GM19468 (cell line): ENCODE data around the gene SEBOX.
"Not testable (repeated sequence)": the region's sequence is repeated elsewhere in the genome, so short reads cannot be mapped to it uniquely, and the experiment has no call there.

Experiments
- ATAC-seq: cut with Tn5 transposase; IDR thresholded peaks from one replicate; pipeline ENCODE4 v1.9.1; 2021; ENCODE audit warnings: mild to moderate bottlenecking, moderate library complexity, moderate number of reproducible peaks; ENCODE audit not compliant: unreplicated experiment; ENCODE audit errors: extremely low read depth

The SEBOX gene

GRCh38 chr17:28343491-28343932, 21.5 kb downstream of the SEBOX start:
- no peak for ATAC-seq

DNA sequence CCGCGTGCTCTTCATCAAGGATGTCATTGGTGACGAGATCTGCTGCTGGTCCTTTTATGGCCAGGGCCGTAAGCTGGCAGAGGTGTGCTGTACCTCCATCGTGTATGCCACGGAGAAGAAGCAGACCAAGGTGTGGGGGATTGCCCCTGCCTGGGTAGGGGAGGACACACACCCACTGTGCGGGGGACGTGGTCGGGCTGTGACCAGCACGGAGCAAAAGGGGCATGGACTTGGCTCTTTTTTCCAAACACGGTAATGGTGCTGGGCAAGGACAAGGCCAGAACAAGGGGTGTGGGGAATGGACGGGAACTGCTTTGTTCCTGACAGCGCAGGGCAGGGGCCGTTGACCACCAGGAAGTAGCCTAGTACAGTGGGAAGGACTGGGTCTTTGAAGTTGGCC, 22.7 kb downstream of the SEBOX start:
- ATAC-seq: no peak

GRCh38 chr17:28341516-28341915, 23.5 kb downstream of the SEBOX start:
- ATAC-seq: no peak

GRCh38 chr17:28340374-28340773, 24.6 kb downstream of the SEBOX start:
- ATAC-seq: no peak

DNA sequence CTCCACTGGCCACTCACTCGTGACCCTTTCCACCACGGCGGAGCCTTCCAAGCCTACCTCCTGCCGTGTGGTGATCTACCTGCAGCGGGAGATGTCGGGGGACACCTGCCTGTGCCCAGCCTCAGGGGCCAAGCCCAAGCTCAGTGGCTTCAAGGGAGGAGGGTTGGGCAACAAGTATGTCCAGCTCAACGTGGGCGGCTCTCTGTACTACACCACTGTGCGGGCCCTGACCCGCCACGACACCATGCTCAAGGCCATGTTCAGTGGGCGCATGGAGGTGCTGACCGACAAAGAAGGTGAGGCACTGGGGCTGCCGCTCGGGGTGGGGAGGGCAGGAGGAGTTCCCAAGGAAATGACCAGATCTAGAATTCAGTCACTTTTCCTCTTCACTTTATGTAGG, 25.6 kb downstream of the SEBOX start:
- no peak for ATAC-seq

DNA sequence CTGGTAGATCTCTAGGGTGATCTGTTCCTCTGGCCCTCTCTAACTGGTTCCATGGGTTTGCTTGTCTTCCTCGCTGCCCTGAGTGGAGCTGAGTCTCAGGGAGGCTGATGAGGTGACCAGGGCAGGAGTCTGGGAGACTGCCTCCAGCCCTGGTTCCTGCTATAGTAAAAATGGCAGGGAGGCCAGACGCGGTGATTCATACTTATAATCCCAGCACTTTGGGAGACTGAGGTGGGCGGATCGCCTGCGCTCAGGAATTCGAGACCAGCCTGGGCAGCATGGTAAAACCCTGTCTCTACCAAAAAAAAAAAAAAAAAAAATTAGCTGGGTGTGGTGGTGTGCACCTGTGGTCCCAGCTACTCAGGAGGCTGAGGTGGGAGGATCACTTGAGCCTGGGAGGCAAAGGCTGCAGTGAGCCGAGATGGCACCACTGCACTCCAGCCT, 26.2 kb downstream of the SEBOX start:
- not testable (repeated sequence) for ATAC-seq

DNA sequence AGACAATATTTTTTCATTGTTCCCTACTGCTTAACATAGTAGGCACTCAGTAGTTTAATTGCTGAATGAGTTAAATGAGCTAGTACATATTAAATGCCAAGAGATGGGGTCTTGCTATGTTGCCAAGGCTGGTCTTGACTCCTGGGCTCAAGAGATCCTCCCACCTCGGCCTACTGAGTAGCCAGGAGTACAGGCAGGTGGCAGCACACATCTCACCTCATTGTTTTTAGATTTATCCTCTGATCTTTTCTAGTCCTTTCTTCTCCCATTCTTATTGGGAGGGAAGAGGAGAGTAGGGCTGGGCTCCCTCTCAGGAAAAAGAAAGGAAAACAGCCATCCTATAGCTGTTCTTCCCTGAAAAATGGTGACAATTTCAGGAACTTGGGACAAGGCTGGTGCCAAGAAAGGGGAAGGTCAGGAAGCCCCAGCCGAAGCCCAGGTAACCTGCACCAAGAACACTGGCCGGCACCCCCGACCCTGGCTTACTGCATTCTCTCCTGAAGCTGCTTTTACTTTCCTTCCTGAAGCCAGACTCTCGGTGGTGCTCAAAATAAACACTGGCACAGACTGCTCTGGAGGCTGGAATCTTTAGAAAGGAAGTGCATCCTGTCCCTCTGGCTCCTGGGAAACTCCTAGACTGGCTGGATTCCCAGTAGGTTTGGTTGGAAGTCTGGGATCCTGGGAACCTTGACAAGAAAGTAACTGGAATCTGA, 26.8 kb downstream of the SEBOX start:
- ATAC-seq: no peak

- no peak for ATAC-seq
These were observed 28.8 kb downstream of the SEBOX start for GRCh38 chr17:28335959-28336871.

GRCh38 chr17:28335201-28335958, 29.6 kb downstream of the SEBOX start, which contains the start of the genes IFT20 and TNFAIP1:
Gene IFT20 (minus strand): TSS chr17:28335472. CDS start chr17:28331985, 3,487 bp downstream.
Gene TNFAIP1 (plus strand): TSS chr17:28335761. CDS start chr17:28339522, 3,761 bp downstream.
- ATAC-seq: peak; percentile 95

GRCh38 chr17:28334666-28335200, 30.3 kb downstream of the SEBOX start:
- ATAC-seq: no peak

DNA sequence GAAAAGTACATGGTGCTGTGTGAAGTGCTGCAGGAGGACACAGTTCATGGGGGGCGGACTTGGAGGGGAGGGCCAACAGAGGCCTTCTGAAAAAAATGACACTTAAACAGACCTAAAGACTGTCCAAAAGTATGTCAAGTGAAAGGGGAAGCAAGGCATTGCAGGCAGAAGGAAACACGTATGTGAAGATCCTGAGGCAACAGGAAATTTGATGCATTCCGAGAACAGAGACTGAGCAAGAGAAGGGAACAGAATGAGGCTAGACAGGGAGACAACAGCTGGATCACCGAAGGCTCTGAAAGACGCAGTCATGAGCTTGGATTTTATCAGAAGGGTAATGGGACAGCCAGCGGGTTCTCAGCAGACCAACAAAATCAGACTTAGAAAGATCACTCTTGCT, 30.8 kb downstream of the SEBOX start:
- no peak for ATAC-seq

DNA sequence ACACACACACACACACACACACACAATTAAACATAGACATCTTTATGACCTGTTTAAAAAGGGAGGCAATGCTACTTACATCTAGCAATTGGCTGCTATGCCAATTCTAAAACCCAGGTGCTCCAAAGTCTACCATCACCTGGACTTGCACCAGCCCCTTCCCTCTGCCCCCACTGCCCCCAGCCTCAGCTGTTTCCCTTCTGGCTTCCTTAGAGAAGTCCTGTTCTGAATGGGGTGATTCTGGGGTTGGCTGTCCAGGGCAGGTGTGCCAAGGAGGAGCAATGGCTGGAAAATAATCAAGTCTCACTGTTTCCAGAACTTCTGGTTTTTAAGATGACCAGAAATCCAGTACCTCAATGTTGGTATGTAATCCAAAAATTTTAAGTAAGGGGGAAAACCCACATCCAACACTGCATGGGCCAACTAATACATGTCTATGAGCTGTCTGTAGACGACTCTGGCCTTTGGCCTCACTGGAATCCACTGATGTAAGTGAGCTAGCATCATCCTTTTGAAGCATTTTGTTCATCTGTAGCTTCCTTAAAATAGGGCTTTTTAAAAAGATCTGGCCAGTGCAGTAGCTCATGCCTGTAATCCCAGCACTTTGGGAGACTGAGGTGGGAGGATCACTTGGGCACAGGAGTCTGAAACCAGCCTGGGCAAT, 31.8 kb downstream of the SEBOX start:
- ATAC-seq: no peak

GRCh38 chr17:28331891-28332420, 33.0 kb downstream of the SEBOX start:
- no peak for ATAC-seq

- no peak for ATAC-seq
These were observed 34.3 kb downstream of the SEBOX start for GRCh38 chr17:28330671-28331070.

GRCh38 chr17:28328325-28328724, 36.7 kb downstream of the SEBOX start:
- ATAC-seq: no peak

GRCh38 chr17:28327709-28328108, 37.3 kb downstream of the SEBOX start:
- no peak for ATAC-seq

DNA sequence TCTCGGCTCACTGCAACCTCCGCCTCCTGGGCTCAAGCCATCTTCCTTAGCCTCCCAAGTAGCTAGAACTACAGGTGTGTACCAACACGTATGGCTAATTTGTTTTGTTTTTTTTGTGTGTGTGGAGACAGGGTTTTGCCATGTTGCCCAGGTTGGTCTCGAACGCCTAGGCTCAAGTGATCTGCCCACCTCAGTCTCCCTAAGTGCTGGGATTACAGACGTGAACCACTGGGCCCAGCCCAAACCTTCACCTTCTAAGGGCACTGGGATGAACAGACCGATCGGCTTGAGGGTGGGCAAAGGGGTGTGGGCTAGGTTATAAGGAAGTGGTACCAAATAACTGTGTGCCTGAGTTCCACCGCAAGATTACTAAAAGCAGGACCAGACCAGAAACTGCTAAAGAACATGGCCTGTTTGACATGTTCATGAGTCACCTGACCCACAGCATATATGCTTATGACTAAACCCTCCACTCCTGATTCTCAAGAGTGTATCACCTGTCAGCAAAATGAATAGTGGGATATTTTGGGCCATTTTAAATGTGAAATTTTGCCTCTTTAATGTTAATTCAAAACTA, 37.9 kb downstream of the SEBOX start:
- no peak for ATAC-seq

DNA sequence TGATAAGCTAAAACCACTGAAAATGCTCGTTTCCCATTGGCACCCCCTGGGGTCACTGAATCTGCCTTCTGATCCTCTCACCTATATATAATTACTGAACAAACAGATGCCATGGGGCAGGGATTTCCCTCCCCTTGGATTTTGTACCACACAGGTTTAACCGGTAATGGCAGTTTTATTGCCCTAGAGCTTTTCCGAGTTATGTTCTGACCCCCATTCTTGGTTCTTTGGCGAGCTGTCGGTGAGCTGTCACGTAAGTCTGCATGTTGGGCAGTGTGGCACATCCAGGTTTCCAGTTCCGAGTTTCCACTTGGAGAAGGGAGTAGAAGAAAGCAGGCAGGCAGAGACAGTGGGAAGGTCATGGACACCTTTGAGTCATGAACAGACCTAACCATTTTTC, 38.9 kb downstream of the SEBOX start:
- no peak for ATAC-seq

DNA sequence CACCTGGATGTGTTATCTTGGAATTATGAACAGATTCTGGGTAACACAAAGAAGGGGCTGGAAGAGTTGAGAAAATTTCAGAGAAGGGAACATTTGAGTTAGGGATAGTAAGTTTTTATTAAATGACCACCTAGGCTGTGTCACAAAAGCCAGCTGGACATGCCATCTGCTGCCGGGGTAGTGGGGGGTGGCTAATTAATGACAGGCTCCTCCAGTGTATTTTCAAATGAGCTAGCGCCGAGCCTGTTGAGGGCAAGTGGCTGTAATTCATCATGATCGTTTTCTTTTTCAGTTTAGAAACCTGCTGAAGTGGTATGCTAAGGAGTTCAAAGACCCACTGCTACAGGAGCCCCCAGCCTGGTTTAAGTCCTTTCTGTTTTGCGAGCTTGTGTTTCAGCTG, 39.8 kb downstream of the SEBOX start:
- ATAC-seq: no peak
